Stimulated activated CD4-positive, alpha-beta T cell treated with anti-CD3 and anti-CD28 coated beads, Interleukin-4, amount 100 ng/mL, for 48 hours (primary cell): ENCODE data around the gene INF2.
A peak's percentile ranks its signal among the peaks of the same experiment; 100 is the strongest.

Source experiments
- DNase-seq, 2 donors: peaks; one replicate each; pipeline ENCODE4 v3.0.0-alpha.2; 2020; ENCODE audit warnings: low read depth in 2 of 2

Gene INF2

GRCh38 chr14:104770851-104771272 is 81.4 kb downstream of the INF2 start:
- peak in 1 of 2 donors; percentile 23 for DNase-seq

GRCh38 chr14:104771374-104771773 is 82.0 kb downstream of the INF2 start:
- DNase-seq = no peak
